ENCODE results near the gene SPINT1.

- TF ChIP-seq, protein P1, sequence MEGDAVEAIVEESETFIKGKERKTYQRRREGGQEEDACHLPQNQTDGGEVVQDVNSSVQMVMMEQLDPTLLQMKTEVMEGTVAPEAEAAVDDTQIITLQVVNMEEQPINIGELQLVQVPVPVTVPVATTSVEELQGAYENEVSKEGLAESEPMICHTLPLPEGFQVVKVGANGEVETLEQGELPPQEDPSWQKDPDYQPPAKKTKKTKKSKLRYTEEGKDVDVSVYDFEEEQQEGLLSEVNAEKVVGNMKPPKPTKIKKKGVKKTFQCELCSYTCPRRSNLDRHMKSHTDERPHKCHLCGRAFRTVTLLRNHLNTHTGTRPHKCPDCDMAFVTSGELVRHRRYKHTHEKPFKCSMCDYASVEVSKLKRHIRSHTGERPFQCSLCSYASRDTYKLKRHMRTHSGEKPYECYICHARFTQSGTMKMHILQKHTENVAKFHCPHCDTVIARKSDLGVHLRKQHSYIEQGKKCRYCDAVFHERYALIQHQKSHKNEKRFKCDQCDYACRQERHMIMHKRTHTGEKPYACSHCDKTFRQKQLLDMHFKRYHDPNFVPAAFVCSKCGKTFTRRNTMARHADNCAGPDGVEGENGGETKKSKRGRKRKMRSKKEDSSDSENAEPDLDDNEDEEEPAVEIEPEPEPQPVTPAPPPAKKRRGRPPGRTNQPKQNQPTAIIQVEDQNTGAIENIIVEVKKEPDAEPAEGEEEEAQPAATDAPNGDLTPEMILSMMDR (IDR thresholded peaks at IDR 0.05; ENCODE audit: low read depth, low read length): no peak
- TF ChIP-seq EZH2phosphoT487 (IDR thresholded peaks at IDR 0.05; ENCODE audit: low read depth): no peak
Observed at GRCh38 chr15:40872791-40873693, 29.2 kb downstream of the SPINT1 start.
